GM19467 (cell line): ENCODE results near the gene PRSS57.
"Not testable (repeated sequence)": the region's sequence is repeated elsewhere in the genome, so short reads cannot be mapped to it uniquely, and the experiment has no call there.

Experiments used
- ATAC-seq: cut with Tn5 transposase; IDR thresholded peaks from one replicate; pipeline ENCODE4 v1.9.1; 2021; ENCODE audit warnings: mild to moderate bottlenecking, moderate library complexity; ENCODE audit not compliant: unreplicated experiment

PRSS57 gene

GRCh38 chr19:695352-695949 lies at the start of gene PRSS57:
Gene PRSS57, minus strand, starts transcription at chr19:695452. Its CDS starts 22 bp downstream, at chr19:695430.
- ATAC-seq: no peak

- ATAC-seq: no peak
Measured at GRCh38 chr19:743168-743687, 48.0 kb upstream of the PRSS57 start.

- no peak for ATAC-seq
Measured at GRCh38 chr19:742540-743075, 47.4 kb upstream of the PRSS57 start.

- no peak for ATAC-seq
Measured at GRCh38 chr19:741506-742131, 46.4 kb upstream of the PRSS57 start.

GRCh38 chr19:740816-741505 lies 45.7 kb upstream of the PRSS57 start:
- ATAC-seq: not testable (repeated sequence)

- no peak for ATAC-seq
Measured at GRCh38 chr19:739998-740715, 44.9 kb upstream of the PRSS57 start.

GRCh38 chr19:738509-739128 lies 43.4 kb upstream of the PRSS57 start:
- no peak for ATAC-seq

GRCh38 chr19:737591-738093 lies 42.4 kb upstream of the PRSS57 start:
- ATAC-seq: no peak

- no peak for ATAC-seq
Measured at GRCh38 chr19:736125-736524, 40.9 kb upstream of the PRSS57 start.

GRCh38 chr19:734716-735115 lies 39.5 kb upstream of the PRSS57 start:
- ATAC-seq: no peak

- ATAC-seq: no peak
Measured at GRCh38 chr19:732148-733069, 37.2 kb upstream of the PRSS57 start.

- no peak for ATAC-seq
Measured at GRCh38 chr19:731000-731399, 35.7 kb upstream of the PRSS57 start.

GRCh38 chr19:729965-730668 lies 34.9 kb upstream of the PRSS57 start:
- no peak for ATAC-seq

GRCh38 chr19:729564-729963 lies 34.3 kb upstream of the PRSS57 start:
- ATAC-seq: not testable (repeated sequence)

GRCh38 chr19:728011-728410 lies 32.8 kb upstream of the PRSS57 start:
- ATAC-seq: no peak

- no peak for ATAC-seq
Measured at GRCh38 chr19:726993-727956, 32.0 kb upstream of the PRSS57 start.

GRCh38 chr19:725461-726089 lies 30.3 kb upstream of the PRSS57 start:
- ATAC-seq: no peak
